Natural killer cell treated with Interleukin-12 subunit alpha and Interleukin-12 subunit beta and Interleukin-15 and Interleukin-18, amount 100 ng/mL, for 72 hours (primary cell): ENCODE results near the gene AUTS2. TPM values are rescaled to one million over a fixed set of nuclear protein-coding genes. Genes with fewer than 3 reads are reported as not detected.

Source experiments
- ATAC-seq, 2 donors: fragments of 150-1000 bp; cut with Tn5 transposase in 1 of 2; sonication (Bioruptor Pico), chemical (Tn5 transposase) in 1 of 2; 2 replicates each; pipeline ENCODE4 v1.10.0; 2021
- DNase-seq: peaks from one replicate; pipeline ENCODE4 v3.0.0; 2022; ENCODE audit warnings: low spot score
- H3K27ac Mint-ChIP-seq, 2 donors: 1 replicate in 1 of 2; 2 replicates in 1 of 2; pipeline ENCODE4 v1.8.0; 2022; ENCODE audit warnings: mixed read lengths in 2 of 2, mild to moderate bottlenecking in 1 of 2, moderate library complexity in 1 of 2
- H3K27me3 Mint-ChIP-seq, 2 donors: 1 replicate in 1 of 2; 2 replicates in 1 of 2; pipeline ENCODE4 v1.8.0; 2022; ENCODE audit warnings: mixed read lengths in 2 of 2
- H3K36me3 Mint-ChIP-seq: one replicate; pipeline ENCODE4 v1.8.0; 2022; ENCODE audit warnings: mixed read lengths
- H3K4me1 Mint-ChIP-seq, 2 donors: 1 replicate in 1 of 2; 2 replicates in 1 of 2; pipeline ENCODE4 v1.8.0; 2022; ENCODE audit warnings: low read depth in 2 of 2, mixed read lengths in 2 of 2, mild to moderate bottlenecking in 1 of 2
- H3K4me3 Mint-ChIP-seq: one replicate; pipeline ENCODE4 v1.8.0; 2022; ENCODE audit warnings: mixed read lengths
- H3K9me3 Mint-ChIP-seq: 2 replicates; pipeline ENCODE4 v1.8.0; 2022; ENCODE audit warnings: mixed read lengths
- total RNA-seq, 2 donors: library from RNA; stranded (reverse); gene quantifications; one replicate each; pipeline ENCODE4 v1.2.3, GENCODE V29; 2022

The AUTS2 gene
- total RNA-seq, 2 donors from 2014 or later, result 14.3 to 43.0 TPM

DNA sequence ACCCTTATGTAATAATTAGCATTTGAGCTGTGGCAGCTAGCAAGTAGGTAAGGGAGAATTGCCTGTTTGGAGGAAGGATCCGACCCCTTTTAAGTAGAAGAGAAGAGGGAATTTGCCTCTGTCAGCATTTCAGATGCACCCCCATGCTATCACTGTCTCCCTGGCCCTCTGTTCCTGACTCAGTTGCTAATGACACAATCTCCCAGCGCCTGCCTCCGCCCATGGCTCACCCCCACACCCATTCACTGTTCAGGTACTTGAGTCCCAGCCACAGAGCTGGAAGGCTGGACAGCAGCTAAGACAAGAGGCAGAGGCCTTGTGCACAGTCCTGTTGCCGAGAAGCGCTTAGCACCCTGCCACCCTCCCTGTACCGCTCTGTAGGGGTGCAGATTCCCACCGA lies 1021.4 kb downstream of the AUTS2 start:
- Mint-ChIP-seq H3K27ac (no peak overlapping the region), H3K27me3 (peaks cover 0 to 2% of the 10 kb centered on the region in 2 donors), H3K36me3 (no peaks in the 10 kb centered on the region), H3K9me3 (no peaks in the 10 kb centered on the region), H3K4me1 (no peaks in the 10 kb centered on the region), H3K4me3 (no peak overlapping the region)
- DNase-seq (no peak), ATAC-seq (no peak)

DNA sequence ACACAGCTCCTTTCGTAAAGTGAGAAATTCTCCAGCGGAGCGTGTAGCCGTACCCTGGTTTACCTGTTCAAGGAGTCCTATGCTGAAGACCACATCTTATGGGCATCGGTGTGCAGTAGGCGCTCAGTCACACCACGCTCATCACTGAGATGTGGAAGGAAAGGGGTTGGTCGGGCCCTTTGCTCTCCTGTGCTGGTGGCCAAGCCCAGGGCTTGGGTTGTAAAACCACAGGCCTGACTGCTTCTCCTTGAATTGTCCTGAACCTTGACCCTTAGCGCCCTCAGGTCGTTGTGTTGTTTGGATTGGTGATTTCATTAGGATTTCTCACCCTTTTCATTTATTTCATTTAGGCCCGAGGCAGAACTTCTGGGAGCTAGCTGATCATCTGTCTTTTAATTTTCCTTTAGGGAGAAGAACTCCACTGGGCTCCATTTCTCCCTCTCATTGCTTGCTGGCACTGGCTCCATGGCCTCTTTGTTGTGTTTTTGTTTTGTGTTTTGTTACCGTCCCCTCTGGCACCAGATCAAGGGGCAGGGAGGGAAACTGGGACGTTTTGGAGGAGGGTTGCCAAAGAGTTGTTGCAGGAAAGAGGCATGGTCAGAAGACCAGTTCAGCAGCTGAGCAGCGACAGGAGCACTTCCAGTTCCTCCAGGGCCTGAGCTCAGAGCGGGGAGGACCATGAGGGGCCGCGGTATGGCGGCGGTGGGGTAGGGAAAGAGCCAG lies 1022.2 kb downstream of the AUTS2 start:
- Mint-ChIP-seq H3K27me3 (peaks cover 0 to 5% of the 10 kb centered on the region in 2 donors), H3K36me3 (no peaks in the 10 kb centered on the region), H3K4me1 (no peaks in the 10 kb centered on the region), H3K9me3 (no peaks in the 10 kb centered on the region), H3K4me3 (no peak overlapping the region), H3K27ac (no peak overlapping the region)
- DNase-seq (no peak), ATAC-seq (no peak)

DNA sequence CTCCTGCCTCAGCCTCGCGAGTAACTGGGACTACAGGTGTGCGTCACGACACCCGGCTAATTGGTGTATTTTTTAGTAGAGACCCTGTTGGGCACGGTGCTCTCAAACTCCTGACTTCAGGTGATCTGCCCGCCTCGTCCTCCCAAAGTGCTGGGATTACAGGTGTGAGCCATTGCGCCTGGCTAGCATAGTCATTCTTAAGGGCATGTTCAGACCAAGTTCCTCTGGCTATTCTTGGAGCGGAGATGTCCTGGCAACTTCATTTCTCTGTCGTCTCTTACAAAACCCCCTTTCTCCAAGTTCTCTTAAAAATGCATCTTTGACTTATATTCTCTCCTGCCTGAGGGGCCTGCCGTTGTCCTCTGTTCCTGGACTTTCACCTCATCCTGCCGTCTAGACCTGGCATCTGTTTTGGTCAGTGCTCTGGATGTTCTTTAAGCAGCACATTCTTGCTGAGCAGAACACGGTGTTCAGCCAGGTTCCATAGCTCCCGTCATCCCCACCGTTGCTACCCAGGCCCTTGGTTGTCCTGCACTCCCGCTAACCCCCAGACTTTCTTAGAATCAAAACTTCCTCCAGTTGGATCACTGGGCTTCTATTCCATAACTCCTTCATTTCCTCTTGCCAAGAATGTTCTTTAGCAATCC lies 1023.8 kb downstream of the AUTS2 start:
- Mint-ChIP-seq H3K27me3 (peaks cover 0 to 5% of the 10 kb centered on the region in 2 donors), H3K9me3 (no peaks in the 10 kb centered on the region), H3K27ac (no peak overlapping the region), H3K36me3 (no peaks in the 10 kb centered on the region), H3K4me1 (no peaks in the 10 kb centered on the region), H3K4me3 (no peak overlapping the region)
- DNase-seq (no peak), ATAC-seq (no peak)

DNA sequence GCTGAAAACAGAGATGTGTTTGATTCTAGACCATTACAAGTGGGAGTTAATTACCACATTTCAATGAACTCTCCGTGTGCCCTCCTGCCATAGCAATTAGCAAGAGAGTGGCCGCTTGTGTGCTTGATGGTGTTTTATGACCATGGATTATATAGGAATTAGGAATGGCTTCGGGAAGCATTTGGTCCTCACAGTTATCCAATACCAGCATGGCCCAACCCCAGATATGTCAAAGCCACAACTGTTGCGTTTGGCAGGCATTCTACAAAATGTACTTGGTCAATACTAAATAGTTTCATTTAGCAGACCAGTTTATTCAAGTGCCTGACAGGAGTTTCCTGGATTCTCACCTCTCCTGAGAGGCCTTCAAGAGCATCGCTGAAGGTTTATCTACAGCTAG lies 1024.7 kb downstream of the AUTS2 start:
- Mint-ChIP-seq H3K27ac (no peak overlapping the region), H3K27me3 (peaks cover 0 to 5% of the 10 kb centered on the region in 2 donors), H3K36me3 (no peaks in the 10 kb centered on the region), H3K4me1 (no peaks in the 10 kb centered on the region), H3K9me3 (no peaks in the 10 kb centered on the region), H3K4me3 (no peak overlapping the region)
- ATAC-seq, result no peak
- no peak for DNase-seq

DNA sequence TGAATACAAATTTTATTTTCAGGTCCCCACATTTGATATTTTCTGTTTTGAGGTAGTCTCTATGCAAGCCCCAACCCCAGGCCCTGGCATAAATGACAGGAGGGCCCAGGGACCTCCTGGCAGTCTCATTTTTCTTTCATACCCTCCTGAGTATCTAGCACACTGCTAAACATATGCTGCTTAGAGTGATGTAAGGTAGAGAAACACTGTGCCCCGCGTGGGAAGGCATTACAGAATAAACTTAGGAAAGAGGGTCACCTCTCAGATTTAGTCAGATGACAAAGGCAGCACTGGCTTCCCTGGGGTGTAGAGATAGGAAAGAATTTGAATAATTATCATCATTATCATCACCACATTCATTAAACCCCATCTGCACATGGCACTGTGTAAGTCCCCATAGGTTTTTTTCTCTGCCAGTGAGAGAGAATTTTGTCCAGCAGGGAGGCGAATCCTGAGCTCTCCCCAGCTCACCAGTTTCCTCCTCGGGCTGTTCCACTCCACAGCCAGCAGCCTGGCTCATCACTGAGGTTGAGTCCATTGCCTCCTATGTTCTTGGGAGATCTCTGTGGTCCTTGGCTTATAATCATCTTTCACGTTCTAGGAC lies 1026.3 kb downstream of the AUTS2 start:
- peaks cover 0 to 8% of the 10 kb centered on the region in 2 donors for H3K27me3 Mint-ChIP-seq
- H3K36me3 Mint-ChIP-seq, result no peaks in the 10 kb centered on the region
- DNase-seq, result no peak
- no peaks in the 10 kb centered on the region for H3K4me1 Mint-ChIP-seq
- no peak overlapping the region for H3K4me3 Mint-ChIP-seq
- no peaks in the 10 kb centered on the region for H3K9me3 Mint-ChIP-seq
- H3K27ac Mint-ChIP-seq, result no peak overlapping the region
- no peak for ATAC-seq

DNA sequence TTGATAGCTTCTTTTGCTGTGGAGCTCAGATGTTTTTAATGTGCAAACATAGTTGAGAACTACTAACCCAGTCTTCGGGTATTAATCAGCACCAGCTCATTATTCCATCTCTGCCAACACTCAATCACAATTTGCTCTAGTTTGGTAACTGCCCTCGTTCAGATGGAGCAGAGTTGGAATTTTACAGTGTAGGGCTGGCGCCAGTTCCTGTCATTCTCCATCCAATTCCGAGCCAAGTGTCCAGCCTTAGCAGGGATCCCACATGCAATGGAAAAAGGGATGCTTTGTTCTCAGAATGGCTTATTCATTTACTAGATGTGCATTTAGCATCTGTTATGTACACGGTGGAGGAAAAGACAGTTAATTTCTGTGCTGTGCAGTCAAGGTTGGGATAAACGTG lies 1029.2 kb downstream of the AUTS2 start:
- Mint-ChIP-seq H3K27ac (no peak overlapping the region), H3K4me1 (peaks cover 0 to 2% of the 10 kb centered on the region in 2 donors), H3K36me3 (no peaks in the 10 kb centered on the region), H3K9me3 (no peaks in the 10 kb centered on the region), H3K4me3 (no peak overlapping the region), H3K27me3 (peaks cover 0 to 7% of the 10 kb centered on the region in 2 donors)
- DNase-seq, result no peak
- ATAC-seq, result no peak

DNA sequence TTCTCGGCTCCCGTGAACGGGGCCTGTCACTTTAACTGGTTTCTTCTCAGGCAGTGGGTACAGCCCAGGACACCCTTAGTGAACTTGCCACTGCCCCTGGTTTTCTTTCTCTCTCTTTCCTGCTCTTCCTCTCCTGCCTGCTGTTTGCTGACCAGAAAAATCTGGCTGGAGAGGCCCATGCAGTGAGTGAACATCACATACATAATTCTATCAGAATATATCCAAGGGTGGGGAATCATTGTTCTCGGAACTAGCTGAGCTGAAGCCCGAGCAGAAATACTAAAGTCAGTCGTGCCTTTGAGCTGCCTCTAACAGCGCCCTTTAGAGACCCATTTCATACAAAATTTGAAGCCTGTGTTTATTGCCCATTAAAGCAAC lies 1032.2 kb downstream of the AUTS2 start:
- peaks cover 4 to 15% of the 10 kb centered on the region in 2 donors for H3K4me1 Mint-ChIP-seq
- H3K27me3 Mint-ChIP-seq, result peaks cover 0 to 10% of the 10 kb centered on the region in 2 donors
- no peaks in the 10 kb centered on the region for H3K9me3 Mint-ChIP-seq
- DNase-seq, result no peak
- ATAC-seq, result no peak
- H3K36me3 Mint-ChIP-seq, result no peaks in the 10 kb centered on the region
- no peak overlapping the region for H3K27ac Mint-ChIP-seq
- H3K4me3 Mint-ChIP-seq, result no peak overlapping the region

DNA sequence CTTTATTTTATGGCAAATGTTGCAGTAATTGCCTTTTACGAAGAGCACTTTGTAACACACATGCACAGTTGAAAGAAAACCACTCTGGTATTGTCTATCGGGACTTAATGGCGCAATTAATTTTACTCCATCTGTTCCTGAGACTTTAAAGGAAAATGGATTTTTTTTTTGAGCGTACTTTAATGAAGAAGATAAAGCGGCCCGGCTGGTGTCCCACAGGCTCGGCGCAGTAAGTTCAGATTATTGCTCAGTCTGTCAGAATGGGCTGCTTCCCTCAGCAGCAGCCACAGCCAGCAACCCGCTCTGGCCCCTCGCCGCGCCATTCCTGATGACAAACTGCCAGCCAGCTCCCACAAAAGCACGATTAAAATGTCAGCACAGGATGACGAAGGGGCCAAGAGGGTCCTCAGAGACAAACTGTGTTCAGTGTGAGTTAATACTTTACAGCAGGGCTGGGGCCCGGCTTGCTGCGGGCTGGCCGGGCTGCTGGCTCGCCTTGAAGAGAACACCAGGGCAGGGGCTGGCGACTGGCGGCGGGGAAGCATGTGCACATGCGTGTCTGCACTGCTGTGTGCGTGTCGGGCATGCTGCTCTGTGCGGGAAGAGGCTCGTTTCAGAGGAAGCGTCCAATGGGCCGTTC lies 1032.7 kb downstream of the AUTS2 start:
- ATAC-seq (no peak), DNase-seq (no peak)
- Mint-ChIP-seq H3K27me3 (peaks cover 0 to 10% of the 10 kb centered on the region in 2 donors), H3K36me3 (no peaks in the 10 kb centered on the region), H3K4me3 (no peak overlapping the region), H3K4me1 (peaks cover 4 to 16% of the 10 kb centered on the region in 2 donors), H3K9me3 (no peaks in the 10 kb centered on the region), H3K27ac (no peak overlapping the region)

DNA sequence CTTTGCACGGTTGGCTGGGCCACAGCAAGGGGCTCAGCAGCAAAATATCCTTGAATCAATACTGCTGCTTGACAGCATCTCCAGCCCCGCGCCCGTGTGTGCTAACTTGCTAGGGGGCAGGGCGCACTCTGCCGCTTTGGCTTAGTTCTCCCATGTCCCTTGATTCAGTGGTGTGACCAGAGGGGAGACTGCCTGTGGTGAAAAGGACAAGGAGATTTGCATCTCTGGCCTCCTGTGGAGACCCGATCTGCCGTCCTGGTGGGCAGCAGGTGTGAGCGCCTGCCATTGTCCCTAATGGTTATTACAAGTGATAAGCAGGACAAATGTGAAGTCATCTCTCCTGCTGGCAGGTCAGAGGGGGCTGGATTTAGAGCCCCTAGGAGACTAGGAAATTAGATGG lies 1033.4 kb downstream of the AUTS2 start:
- Mint-ChIP-seq H3K36me3 (no peaks in the 10 kb centered on the region), H3K27me3 (peaks cover 0 to 10% of the 10 kb centered on the region in 2 donors), H3K4me1 (peaks cover 4 to 19% of the 10 kb centered on the region in 2 donors), H3K4me3 (no peak overlapping the region), H3K9me3 (no peaks in the 10 kb centered on the region), H3K27ac (no peak overlapping the region)
- DNase-seq (no peak), ATAC-seq (no peak)

DNA sequence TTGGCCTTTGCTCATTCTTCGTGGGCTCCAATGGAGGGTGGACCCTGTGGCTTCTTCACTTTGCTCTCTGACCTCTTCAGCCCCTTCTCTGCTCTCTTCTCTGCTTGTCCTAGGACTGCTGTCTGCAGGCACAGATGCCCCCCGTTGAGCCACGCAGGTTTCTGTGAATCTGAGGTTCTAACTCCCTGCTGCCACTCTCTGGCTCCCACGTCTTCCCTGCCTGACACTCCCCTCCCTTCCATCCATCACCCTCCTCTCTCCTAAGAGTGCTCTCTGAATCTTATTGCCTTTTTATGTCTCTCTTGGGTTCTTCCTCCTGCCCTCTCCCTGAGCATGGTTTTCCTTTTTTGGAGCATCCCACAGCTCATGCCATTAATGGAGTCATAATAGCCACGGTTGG lies 1034.1 kb downstream of the AUTS2 start:
- H3K9me3 Mint-ChIP-seq, result no peaks in the 10 kb centered on the region
- no peaks in the 10 kb centered on the region for H3K36me3 Mint-ChIP-seq
- no peak overlapping the region for H3K27ac Mint-ChIP-seq
- no peak for DNase-seq
- peaks cover 4 to 19% of the 10 kb centered on the region in 2 donors for H3K4me1 Mint-ChIP-seq
- no peak overlapping the region for H3K4me3 Mint-ChIP-seq
- H3K27me3 Mint-ChIP-seq, result peaks cover 0 to 10% of the 10 kb centered on the region in 2 donors
- ATAC-seq, result no peak

DNA sequence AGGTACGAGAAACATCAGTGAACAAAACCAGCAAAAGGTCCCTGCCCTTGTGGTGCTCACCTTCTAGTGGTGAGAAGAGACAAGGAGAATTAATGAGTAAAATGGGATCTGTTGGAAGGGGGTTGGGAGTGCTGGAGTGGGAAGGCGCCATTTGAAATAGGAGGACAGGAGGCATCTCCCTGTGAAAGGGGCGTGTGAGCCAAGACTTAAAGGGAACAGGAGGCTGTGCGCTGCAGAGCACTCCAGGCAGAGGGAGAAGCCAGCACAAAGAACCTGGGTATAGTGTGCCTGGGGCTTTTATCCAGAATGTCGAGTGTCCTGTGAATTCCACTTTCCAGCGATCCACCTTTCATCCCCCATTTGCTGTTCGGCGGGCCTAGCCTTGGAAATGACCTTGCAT lies 1035.8 kb downstream of the AUTS2 start:
- no peaks in the 10 kb centered on the region for H3K9me3 Mint-ChIP-seq
- no peak overlapping the region for H3K4me3 Mint-ChIP-seq
- peaks cover 0 to 7% of the 10 kb centered on the region in 2 donors for H3K27me3 Mint-ChIP-seq
- DNase-seq (no peak), ATAC-seq (no peak)
- no peaks in the 10 kb centered on the region for H3K36me3 Mint-ChIP-seq
- H3K4me1 Mint-ChIP-seq, result peaks cover 4 to 19% of the 10 kb centered on the region in 2 donors
- H3K27ac Mint-ChIP-seq, result no peak overlapping the region

DNA sequence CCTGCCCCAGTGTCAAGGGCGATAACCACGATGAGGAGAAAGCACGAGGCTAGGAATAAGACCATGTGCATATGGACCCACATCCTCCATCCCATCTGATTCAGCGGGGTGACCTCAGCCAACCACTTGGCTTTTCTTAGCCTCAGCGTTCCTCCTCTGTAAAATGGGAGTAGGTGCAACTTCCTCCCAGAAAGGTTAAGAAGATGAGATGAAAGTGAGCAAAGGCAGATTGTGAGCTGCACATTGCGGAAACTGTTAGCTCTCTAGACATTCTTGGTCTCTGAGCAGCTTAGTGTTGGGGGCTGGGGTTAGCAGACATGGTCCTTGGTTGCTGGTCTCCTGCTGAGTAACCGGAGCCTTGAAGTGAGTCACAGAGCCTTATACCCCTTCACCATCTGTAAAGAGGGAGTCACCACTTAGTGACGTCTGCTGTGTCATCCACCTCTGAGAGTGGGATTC lies 1036.4 kb downstream of the AUTS2 start:
- ATAC-seq (peak in 1 of 2 donors; percentile 61), DNase-seq (no peak)
- Mint-ChIP-seq H3K4me3 (no peak overlapping the region), H3K9me3 (no peaks in the 10 kb centered on the region), H3K27me3 (peaks cover 0 to 7% of the 10 kb centered on the region in 2 donors), H3K4me1 (peaks cover 4 to 19% of the 10 kb centered on the region in 2 donors), H3K36me3 (no peaks in the 10 kb centered on the region), H3K27ac (no peak overlapping the region)

DNA sequence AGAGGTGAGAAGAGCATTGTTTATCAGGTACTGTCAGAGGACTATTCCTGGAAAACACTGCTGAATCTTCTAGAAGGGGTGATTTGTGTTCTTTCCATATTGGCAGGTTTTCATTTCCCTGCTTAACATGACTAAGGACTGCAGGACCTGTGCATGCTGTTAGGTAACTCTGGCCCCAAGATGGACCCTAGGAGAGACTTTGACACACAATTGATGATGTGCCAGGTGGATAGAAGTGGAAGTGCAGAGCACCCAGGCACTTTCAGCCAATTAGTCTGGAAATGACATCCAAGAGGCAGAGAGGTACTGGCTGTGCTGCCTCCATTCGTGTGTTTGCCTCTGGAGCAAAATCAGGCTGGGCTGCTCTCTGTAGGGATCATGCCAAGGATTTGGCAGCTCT lies 1037.4 kb downstream of the AUTS2 start:
- H3K4me3 Mint-ChIP-seq, result no peak overlapping the region
- no peak for ATAC-seq
- H3K36me3 Mint-ChIP-seq, result no peaks in the 10 kb centered on the region
- no peaks in the 10 kb centered on the region for H3K9me3 Mint-ChIP-seq
- DNase-seq, result no peak
- no peak overlapping the region for H3K27ac Mint-ChIP-seq
- peaks cover 0 to 7% of the 10 kb centered on the region in 2 donors for H3K27me3 Mint-ChIP-seq
- peaks cover 4 to 21% of the 10 kb centered on the region in 2 donors for H3K4me1 Mint-ChIP-seq

DNA sequence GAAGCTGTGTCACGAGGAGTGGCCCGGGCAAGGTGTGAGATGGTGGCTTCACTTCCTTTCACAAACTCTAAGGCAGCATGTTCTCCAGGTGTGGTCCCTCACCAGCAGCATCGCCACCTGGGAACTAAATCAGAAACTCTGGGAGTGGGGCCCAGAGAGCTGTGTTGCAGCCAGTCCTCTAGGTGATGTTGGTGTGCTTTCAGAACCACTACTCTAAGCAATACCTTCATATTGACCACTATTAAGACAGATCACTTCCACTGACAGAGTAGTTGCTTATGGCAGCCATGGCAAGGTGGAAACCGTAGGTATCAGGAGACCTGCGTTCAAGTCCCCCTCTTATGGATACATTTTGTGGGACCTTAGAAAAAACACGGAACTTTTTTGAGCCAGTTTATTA lies 1037.9 kb downstream of the AUTS2 start:
- no peaks in the 10 kb centered on the region for H3K36me3 Mint-ChIP-seq
- H3K27me3 Mint-ChIP-seq, result peaks cover 0 to 7% of the 10 kb centered on the region in 2 donors
- ATAC-seq (no peak), DNase-seq (no peak)
- no peak overlapping the region for H3K27ac Mint-ChIP-seq
- H3K4me3 Mint-ChIP-seq, result no peak overlapping the region
- peaks cover 4 to 23% of the 10 kb centered on the region in 2 donors for H3K4me1 Mint-ChIP-seq
- no peaks in the 10 kb centered on the region for H3K9me3 Mint-ChIP-seq
